Measurements from ENCODE around the gene RPL10.
A peak's percentile ranks its signal among the peaks of the same experiment; 100 is the strongest.
"Not testable (repeated sequence)": the region's sequence is repeated elsewhere in the genome, so short reads cannot be mapped to it uniquely, and the experiment has no call there.

The RPL10 gene

DNA sequence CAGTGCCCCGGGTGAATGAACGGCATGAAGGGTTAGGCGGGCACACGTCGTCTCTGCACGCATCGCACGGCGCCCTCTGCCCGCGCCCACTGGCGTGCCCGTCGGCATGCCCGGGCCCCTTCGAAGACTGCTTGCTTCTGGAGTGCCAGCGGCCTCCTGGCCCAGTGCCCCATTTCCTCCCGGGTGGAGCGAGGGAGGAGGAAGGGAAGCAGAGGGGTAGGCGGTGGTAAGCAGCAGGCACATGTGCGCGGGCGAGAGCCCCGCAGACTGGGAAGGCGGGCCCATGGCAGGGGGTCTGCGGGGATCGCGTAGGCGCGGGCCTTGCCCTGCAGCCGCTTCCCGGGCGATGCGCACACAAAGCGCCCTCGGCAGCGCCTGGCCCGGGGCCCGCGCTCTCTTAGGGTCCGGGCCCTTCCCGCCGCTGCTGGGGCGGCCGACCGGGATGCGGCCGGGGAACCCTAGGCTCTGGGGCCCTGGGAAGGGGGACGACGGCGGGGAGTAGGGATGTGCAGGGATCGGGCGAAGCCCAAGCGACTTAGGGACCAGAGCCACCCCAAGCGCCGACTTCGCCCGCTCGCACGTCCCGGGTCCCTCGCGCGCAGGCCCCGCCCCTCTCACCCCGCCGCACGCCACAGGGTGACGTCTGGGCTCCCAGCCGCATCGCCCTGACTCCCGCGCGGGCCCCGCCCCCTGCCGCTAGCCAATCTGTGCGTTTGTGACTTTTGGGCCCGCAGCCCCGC is 19.9 kb upstream of the RPL10 start:
- peak; percentile 55 for DNase-seq

DNA sequence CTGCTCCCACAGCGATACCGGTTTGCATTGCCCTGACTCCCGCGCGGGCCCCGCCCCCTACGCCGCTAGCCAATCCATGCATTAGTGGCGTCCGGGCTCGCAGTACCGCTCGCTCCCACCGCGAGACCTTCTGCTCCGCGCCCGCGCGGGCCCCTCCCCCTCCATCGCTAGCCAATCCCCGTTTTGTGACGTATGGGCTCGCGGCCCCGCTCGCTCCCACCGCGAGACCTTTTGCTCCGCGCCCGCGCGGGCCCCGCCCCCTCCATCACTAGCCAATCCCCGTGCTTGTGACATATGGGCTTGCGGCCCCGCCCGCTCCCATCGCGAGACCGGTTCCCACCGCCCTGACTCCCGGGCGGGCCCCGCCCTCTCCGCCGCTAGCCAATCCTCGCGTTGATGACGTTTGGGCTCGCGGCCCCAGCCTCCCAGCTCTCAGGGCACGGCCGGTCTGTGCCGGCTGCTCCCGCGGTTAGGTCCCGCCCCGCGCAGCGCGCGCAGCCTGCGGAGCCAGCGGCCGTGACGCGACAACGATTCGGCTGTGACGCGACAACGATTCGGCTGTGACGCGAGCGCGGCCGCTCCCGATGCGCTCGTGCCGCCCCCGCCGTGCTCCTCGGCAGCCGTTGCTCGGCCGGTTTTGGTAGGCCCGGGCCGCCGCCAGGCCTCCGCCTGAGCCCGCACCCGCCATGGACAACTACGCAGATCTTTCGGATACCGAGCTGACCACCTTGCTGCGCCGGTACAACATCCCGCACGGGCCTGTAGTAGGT is 19.2 kb upstream of the RPL10 start, which contains the start of gene EMD:
Gene EMD (plus strand): TSS at position 497 of the 770 bp plus-strand sequence. CDS start 190 bp downstream, at position 687.
- peak; percentile 97 for DNase-seq

DNA sequence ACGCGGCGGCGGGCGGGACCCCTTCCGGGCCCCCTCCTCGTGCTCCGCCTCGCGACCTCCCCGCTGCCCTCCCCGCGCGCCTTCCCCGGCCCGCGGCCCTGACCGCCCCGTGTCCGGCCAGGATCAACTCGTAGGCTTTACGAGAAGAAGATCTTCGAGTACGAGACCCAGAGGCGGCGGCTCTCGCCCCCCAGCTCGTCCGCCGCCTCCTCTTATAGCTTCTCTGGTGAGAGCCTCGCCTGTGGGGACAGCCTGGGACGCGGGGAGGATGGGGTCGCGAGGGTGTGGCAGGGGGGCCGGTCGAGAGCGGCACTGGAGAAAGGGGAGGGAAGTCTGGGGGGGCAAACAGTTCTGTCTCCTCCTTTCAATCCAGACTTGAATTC is 18.6 kb upstream of the RPL10 start:
- DNase-seq, result no peak

DNA sequence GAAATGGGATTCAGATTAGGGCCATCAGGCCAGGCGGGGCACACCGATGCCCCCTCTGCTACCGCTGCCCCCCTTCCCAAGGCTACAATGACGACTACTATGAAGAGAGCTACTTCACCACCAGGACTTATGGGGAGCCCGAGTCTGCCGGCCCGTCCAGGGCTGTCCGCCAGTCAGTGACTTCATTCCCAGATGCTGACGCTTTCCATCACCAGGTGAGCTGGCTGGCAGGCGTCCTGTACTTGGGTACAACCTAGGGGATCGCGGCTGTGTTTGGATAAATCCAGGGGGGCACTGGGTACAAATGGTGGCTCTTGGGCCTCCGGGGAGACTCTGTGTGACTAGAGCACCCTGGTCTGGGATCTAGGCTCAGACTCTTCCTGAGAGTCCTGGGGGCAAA is 18.0 kb upstream of the RPL10 start:
- no peak for DNase-seq

DNA sequence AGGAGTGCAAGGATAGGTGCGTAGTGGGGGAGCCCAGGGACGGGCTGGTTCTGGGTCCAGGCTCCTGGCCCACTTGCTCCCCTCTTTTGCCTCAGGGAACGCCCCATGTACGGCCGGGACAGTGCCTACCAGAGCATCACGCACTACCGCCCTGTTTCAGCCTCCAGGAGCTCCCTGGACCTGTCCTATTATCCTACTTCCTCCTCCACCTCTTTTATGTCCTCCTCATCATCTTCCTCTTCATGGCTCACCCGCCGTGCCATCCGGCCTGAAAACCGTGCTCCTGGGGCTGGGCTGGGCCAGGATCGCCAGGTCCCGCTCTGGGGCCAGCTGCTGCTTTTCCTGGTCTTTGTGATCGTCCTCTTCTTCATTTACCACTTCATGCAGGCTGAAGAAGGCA is 17.4 kb upstream of the RPL10 start:
- DNase-seq, result no peak

DNA sequence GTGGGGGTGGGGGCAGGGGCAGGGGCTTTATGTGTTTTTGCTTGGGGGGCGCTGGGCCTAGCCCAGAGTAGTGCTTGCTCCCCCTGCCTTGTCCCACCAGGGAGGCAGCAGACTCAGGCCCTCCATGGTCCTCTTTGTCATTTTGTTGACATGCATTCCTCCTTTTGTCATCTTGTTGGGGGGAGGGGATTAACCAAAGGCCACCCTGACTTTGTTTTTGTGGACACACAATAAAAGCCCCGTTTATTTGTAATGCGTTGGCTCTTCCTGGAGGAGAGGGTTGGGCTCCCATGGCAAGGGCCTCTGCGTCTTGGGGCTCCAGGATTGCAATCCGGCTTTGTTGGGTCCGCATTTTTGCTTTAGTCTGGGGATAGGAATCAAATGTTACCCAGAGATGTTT is 16.9 kb upstream of the RPL10 start:
- DNase-seq, result no peak

DNA sequence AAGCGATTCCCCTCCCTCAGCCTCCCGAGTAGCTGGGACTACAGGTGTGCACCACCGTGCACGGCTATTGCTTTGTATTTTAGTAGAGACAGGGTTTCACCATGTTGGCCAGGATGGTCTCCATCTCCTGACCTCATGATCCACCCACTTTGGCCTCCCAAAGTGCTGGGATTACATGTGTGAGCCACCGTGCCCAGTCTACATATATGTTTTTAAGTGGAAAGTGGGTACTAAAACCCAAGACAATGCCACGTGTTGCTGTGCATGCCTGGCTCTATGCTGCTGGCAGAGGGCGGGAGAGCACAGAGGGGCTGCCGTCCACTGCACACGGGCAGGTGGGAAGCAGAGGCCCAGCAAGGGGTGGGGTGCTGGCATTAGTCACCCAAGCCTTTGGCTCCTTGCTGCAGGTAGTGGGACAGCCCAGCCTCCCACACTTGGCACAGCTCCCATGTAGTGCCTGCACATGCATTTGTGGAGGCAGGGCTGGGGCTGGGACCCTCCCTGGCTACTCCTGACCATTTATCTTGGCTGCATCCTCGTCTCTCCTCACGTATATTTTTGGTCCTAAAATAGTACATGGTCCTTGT is 15.6 kb upstream of the RPL10 start:
- no peak for DNase-seq

DNA sequence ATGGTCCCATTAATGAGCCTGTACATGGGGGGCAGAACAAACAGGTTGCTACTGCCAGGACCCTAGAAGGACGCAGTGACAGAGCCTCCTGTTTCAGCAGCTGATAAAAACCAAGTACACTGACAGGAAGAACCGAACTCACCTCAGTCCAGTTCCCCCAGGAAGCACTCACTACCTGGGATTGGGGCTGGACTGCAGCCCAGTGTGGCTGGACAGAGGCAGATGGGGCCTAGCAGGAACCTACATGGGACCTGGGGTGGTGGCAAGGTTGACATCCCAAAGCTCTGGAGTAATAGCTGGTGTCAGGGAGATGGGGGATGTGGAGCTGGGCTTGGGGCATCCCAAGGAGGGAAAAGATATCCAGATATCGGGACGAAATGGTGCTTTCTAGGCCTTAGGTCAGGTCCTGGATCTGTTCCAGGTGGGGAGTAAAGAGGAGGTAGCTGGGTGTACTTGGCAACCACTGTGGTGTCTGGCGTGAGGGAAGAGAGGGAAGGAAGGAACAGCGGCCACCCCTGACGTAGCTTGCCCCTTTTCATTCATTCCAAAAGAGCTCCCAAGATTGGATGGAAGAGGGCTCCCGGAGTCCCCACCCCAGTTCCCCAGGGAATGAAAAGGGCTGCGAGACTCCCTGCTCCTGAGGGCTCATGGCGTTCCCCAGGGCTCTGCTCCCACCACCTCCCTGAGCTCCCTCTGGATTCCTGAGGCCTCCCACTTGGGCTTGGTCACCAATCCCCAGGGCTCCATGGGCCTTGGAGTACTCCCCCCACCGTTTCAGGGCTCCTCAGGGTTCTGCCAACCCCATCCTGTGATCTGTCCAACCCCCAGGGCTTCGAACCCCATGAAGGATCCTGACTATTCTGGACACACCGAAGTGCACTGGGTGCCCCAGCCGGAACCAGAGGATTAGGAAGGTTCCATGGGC is 14.6 kb upstream of the RPL10 start:
- DNase-seq, result no peak

DNA sequence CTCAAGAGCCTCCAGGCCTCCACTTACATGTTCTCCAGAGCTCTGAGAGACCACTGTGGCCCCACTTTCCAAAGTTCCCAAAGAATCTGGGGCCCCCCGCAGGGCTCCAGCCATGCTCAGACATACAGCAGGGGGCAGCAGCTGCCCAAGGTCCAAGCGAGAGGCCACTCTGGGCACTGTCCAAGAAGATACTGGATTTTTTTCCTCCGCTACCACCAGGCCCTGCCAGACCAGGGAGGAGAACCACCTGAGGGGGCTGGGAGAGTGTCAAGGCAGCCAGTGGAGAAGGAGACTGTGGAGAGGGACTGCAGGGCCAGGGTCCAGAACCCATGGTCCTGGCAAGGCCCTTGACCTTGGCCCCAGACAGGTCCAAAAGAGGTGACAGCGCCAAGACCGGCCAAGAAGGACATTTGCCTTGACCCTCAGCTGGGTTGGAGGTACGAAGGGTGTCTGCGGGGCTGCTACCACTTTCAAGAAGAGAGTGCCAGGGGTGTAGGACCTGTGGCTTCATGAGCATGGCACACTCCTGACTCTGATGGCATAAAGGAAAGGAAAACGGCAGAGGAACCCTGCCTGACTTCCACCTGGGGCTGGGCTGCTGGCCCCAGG is 13.8 kb upstream of the RPL10 start:
- no peak for DNase-seq

DNA sequence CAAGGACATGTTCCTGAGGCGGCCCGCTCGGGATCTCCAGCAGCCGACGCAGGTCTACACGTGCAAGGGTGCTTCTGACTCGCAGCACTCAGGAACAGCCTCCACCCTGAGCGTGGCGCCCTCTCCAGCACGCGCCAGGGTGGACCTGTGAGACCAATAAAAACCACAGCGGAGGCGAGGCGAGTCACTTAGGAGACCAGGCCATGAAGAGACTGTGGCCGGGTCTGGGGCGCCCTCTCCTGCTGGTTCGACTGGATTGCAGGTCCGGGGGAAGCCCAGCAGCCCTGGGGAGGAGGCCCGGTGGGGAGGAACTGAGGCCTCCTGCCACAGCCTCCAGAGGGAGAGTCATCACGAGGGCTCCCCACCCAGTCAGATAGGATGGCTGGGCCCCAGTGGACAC is 10.1 kb upstream of the RPL10 start:
- DNase-seq, result not testable (repeated sequence)

DNA sequence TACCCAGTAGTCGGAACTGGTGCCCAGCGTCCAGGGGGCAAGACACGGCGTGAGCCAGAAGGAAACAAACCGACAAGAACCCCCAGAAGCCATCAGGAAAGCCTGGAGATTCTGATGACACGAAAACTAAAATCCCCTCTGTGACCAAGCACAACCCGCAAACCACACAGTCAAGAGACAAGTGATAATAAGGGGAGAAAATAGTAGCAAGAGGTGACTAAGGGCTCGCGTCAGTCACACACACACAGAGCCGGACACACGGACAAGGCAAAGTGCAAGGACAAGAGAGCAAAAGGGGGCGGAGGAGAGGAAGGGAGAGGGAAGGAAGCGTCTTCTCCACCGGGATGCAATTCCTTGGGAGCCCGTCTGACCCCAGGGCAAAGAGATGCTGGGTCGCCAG is 9.5 kb upstream of the RPL10 start:
- not testable (repeated sequence) for DNase-seq

DNA sequence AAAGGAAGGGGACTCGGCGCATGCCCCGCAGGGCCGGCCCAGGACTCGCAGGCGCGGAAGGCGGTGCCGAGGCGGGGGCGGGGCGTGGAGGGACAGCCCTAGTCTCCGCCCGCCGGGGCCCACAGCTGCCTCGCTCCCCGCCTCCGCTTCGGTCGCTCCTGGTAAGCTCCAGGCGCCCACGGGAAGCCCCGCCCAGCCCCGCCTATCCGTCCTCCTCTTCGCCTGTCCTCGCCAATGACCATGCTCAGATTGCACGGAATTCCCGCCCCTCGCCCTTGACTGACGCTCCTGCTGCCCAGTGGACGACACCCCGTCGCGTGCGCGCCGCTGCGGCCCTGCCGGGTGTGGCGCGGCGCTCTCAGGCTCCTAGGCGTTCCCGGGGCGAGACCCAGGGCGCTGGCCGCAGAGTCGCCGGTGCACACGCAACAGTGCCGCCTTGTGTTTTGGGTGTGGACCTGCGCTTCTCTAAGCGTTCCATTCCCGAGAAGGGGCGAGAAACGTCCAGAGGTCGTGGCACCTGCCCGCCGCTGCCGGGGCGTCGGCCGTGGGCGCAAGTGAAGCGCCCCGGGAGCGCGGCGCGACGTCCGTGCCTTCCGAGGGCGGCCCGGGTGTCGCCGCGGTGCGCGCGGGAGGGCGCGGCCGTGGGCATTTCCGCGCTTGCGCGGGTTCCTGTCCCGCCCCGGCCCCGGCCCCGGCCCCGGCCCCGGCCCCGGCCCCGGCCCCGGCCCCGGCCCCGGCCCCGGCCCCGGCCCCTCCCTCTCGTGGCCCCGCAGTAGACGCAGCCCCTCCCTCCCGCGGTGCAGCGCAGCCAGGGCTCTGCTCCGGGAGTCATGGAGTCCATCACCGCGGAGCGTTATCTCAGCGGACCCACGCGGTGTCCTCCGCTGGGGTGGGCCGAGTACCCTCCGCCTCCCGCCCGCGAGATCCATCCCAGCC is 8.1 kb upstream of the RPL10 start:
- DNase-seq, result peak; percentile 58

DNA sequence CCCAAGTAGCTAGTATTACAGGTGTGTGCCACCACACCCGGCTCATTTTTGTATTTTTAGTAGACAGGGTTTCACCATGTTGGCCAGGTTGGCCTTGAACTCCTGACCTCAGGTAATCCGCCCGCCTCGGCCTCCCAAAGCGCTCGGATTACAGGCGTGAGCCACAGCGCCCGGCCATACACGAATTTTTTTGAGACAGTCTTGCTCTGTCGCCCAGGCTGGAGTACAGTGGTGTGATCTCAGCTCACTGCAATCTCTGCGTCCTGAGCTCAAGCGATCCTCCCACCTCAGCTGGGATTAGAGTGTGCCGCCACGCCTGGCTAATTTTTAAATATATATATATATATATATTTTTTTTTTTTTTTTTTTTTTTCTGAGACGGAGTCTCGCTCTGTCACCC is 1.8 kb upstream of the RPL10 start:
- DNase-seq, result not testable (repeated sequence)

DNA sequence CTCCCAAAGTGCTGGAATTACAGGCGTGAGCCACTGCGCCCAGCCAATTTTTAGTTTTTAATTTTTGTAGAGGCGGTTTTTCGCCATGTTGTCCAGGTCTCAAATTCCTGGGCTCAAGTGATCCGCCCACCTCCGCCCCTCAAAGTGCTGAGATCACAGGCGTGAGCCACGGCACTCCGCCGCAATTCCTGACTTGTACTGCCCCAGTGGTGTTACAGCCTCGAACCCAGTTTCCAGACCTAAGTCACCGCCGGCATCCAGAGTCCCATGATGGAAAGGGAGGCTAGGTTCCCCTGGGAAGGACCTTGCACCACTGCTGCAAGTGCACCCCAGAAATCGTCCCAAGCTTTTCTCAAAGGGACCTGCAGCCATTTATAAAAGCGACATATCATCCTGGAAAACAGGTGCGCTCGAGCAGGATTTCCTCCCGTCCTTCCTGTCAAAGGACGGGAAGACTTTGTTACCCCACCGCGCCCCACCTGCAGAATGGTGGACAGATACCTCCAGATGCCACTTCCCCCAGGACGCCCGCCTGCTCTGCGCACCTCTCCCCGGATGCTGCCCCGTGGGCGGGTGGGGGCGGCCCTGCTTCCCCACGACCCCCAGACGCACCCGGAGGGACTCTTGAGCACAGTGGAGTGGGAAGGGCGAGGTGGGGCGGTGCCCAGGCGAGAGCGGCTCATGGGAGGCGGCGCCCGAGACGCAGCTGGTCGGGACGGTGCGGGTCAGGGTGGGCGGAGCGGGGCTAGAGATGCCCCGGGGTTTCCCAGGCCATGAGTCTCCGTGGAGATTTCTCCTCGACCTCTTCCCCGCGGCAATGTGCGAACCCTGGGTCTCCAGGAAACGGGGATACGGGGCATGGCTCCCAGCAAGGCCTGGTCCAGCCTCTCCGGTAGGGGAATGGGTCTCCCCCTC is 947 bp upstream of the RPL10 start:
- DNase-seq, result no peak

DNA sequence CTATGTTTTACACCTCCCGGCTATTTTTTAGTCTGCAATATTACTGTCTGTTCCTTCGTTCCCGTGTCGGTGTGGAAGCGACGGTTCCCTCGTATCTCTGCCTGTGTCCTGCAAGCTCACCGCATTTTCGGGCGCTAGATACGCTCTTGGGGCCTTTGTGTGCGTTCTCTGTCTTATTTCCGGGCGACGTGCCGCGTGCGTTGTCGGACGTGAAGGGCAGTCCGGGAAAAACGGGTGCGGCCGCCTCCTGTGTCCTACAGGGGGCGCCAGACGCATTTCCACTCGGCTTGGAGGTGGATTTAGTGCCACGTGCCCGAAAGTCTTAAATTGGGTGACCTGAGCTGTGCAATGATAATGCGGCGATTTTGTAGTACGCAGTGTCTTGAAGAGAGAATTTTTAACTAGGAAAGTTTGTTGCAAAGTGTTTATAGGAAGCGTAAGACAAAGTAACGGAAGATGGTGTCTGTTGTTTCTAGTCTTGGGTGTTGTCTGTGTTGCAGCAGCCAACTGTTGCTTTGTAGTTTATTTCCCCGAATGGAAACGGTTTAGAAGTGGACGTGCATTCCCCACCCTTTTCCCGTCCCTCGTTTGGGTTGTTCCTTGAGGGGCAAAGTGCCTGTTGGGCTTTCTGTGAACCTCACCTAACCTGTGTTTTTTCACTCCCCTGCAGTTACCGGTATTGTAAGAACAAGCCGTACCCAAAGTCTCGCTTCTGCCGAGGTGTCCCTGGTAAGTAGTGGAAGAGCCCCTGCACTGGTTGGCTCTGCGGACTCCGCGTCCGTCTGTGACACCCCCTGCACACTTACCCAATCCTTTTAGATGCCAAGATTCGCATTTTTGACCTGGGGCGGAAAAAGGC is 720 bp downstream of the RPL10 start:
- DNase-seq, result peak; percentile 75

DNA sequence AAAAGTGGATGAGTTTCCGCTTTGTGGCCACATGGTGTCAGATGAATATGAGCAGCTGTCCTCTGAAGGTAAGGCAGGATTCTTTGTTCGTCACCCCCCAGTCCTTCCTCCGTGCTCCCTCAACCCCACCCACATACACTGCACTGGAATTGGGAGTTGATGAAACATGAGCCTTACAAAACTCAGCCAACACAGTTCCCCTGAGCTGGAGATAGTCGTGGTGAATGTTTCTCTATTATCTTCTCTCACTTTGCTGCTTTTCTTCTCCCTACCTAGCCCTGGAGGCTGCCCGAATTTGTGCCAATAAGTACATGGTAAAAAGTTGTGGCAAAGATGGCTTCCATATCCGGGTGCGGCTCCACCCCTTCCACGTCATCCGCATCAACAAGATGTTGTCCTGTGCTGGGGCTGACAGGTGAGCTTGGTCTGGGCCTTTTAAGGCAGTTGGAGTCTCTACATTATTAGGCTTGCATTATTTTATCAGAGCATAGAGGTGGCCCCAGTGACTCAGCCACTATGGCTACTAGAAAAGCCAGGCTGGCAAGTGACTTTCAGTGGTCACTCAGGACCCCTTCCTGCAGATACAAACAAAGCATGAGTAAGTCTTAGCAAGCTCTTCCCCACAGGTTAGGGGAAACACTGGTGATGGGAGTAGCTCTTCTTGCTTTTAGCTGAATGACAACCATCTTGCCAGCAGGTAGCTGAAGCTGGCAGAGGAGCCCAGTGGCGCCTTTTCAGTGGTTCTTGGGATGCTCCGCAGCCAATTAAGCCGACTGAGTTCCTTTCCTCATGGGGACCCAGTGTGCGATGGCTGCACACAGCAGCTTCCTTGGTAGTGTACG is 1.6 kb downstream of the RPL10 start:
- peak; percentile 45 for DNase-seq

DNA sequence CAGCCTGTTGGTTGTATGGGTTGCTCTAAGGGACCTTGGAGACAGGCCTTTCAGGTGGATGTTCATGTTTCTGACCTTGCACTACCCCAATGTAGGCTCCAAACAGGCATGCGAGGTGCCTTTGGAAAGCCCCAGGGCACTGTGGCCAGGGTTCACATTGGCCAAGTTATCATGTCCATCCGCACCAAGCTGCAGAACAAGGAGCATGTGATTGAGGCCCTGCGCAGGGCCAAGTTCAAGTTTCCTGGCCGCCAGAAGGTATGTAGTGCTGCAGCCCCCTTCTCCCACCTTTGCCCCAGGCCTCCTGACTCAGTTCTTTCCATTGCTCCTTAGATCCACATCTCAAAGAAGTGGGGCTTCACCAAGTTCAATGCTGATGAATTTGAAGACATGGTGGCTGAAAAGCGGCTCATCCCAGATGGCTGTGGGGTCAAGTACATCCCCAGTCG is 2.2 kb downstream of the RPL10 start:
- DNase-seq, result not testable (repeated sequence)
